Stimulated activated CD4-positive, alpha-beta T cell treated with anti-CD3 and anti-CD28 coated beads, Interleukin-4, amount 100 ng/mL, for 4 hours (primary cell): ENCODE results near the gene ATP8A2.
"Not testable (repeated sequence)": the region's sequence is repeated elsewhere in the genome, so short reads cannot be mapped to it uniquely, and the experiment has no call there.

Experiments used
- DNase-seq, 2 experiments: peaks; one replicate each; pipeline ENCODE4 v3.0.0-alpha.2; 2020

The ATP8A2 gene

GRCh38 chr13:25821776-25822175 is 450.0 kb downstream of the ATP8A2 start:
- DNase-seq = no peak

- not testable (repeated sequence) for DNase-seq
These were observed 455.4 kb downstream of the ATP8A2 start for GRCh38 chr13:25827221-25827620.

- no peak for DNase-seq
These were observed 456.2 kb downstream of the ATP8A2 start for GRCh38 chr13:25827831-25828465.

GRCh38 chr13:25833761-25834160 is 462.0 kb downstream of the ATP8A2 start:
- no peak for DNase-seq

- no peak for DNase-seq
These were observed 465.0 kb downstream of the ATP8A2 start for GRCh38 chr13:25836574-25837336.

- no peak for DNase-seq
These were observed 467.6 kb downstream of the ATP8A2 start for GRCh38 chr13:25839371-25839770.

- DNase-seq = no peak
These were observed 468.5 kb downstream of the ATP8A2 start for GRCh38 chr13:25840261-25840660.

GRCh38 chr13:25840931-25841330 is 469.2 kb downstream of the ATP8A2 start:
- DNase-seq = no peak

- DNase-seq = no peak
These were observed 471.9 kb downstream of the ATP8A2 start for GRCh38 chr13:25843692-25844091.

GRCh38 chr13:25844559-25845434 is 473.0 kb downstream of the ATP8A2 start:
- no peak for DNase-seq

GRCh38 chr13:25846222-25846984 is 474.6 kb downstream of the ATP8A2 start:
- no peak for DNase-seq

GRCh38 chr13:25847145-25847544 is 475.4 kb downstream of the ATP8A2 start:
- no peak for DNase-seq

- DNase-seq = no peak
These were observed 476.2 kb downstream of the ATP8A2 start for GRCh38 chr13:25847635-25848626.

GRCh38 chr13:25848812-25849745 is 477.3 kb downstream of the ATP8A2 start:
- DNase-seq = no peak

GRCh38 chr13:25857830-25858229 is 486.1 kb downstream of the ATP8A2 start:
- no peak for DNase-seq

- no peak for DNase-seq
These were observed 487.8 kb downstream of the ATP8A2 start for GRCh38 chr13:25859528-25859927.

- DNase-seq = no peak
These were observed 488.5 kb downstream of the ATP8A2 start for GRCh38 chr13:25860265-25860664.

GRCh38 chr13:25860862-25861261 is 489.1 kb downstream of the ATP8A2 start:
- DNase-seq = no peak

- no peak for DNase-seq
These were observed 490.4 kb downstream of the ATP8A2 start for GRCh38 chr13:25862156-25862555.

GRCh38 chr13:25864116-25864515 is 492.3 kb downstream of the ATP8A2 start:
- DNase-seq = no peak
